ENCODE data around the gene DSG1.

DSG1 gene

DNA sequence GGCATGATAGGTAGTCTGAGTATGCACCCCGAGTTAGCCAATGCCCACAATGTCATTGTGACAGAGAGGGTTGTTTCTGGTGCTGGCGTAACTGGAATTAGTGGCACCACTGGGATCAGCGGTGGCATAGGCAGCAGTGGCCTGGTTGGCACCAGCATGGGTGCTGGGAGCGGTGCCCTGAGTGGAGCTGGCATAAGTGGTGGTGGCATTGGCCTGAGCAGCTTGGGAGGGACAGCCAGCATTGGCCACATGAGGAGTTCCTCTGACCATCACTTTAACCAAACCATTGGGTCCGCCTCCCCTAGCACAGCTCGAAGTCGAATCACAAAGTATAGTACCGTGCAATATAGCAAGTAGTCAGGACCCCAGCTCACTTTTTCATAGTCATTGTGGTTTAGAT, 37.0 kb downstream of the DSG1 start:
- DNase-seq: no peak

DNA sequence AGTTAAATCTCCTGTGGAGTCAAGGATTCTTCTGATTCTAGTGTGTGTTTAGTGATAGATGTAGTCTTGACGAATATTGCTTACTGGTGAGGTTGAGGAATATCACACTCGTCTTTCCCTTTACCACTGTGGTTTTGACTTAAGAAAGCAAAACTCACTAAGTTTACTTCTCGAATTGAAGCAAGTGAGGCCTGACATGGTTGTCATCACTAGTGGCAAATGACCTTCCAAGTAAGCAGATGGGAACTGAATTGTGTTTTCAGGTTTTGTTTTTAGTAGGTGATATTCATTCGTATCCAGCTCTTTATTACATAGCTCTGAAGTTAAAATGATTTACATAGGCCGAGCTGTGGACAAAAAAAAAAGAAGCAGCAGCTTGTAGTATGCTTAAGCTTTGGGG, 38.1 kb downstream of the DSG1 start:
- DNase-seq: no peak

DNA sequence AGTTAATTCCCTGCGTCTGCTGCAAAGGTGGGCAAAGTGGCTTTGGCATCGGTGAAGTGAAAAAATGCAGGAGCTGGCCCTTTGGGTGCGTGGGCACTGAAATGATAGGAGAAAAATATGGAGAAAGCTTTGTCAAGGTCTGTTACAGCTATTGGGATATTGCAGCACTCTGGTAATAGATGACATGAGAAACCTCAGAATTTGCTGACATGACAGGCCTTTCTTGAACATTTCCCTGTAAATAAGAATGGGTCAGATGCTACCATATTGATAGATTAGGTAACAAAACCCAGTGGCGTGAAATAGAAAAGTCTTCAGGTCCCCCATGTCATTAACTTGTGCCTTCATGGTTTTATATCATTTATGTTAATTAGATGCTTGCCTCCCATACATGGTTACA, 46.2 kb downstream of the DSG1 start:
- no peak for DNase-seq

DNA sequence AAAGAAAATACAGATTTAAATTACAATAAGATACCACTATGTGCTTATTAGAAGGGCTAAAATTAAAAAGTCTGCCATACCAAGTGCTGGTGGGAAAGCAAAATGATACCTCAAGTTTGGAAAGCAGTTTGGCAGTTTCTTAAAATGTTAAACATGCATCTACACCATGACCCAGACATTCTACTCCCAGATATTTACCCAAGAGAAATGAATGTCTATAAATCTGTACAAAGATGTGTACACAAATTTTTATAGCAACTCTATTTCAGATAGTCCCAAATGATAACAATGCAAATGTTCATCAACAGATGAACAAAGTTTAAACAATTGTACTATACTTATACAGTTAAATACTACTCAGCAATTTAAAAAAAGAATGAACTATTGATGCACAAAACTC, 51.5 kb downstream of the DSG1 start:
- no peak for DNase-seq

DNA sequence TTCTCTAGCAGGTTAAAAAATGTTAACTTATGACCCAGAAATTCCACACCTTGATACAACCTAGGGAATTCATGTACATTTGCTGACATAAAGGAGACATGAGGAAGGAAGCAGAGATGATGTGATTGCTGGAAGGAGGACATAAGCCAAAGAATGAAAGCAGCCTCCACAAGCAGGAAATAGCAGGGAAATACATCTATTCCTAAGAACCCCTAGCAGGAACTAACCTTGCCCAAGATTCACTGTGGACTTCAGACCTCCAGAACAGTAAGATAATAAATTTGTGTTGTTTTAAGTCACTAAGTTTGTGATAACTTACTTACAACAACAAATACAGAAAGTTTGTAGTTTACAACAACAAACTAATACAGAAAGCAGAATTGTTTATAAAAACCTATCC, 54.0 kb downstream of the DSG1 start:
- DNase-seq: no peak

DNA sequence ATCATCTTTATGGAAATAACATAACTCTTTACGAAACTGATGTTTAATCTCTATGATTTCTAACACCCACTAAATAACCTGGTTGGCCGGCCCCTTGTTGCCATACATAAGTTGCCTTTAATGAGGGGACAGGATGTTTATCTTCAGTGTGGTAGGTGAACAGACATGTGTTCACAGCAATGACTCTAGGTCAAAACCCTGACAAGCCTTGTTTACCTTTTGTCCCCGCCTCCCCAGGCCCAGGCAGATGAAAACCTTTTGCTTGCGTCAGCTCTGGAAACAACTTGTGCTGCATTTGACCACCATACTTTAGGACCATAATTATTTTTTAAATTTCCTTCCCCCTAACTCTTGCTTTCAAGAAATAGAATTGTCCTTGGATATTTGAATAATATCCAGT, 55.7 kb downstream of the DSG1 start:
- DNase-seq: no peak

DNA sequence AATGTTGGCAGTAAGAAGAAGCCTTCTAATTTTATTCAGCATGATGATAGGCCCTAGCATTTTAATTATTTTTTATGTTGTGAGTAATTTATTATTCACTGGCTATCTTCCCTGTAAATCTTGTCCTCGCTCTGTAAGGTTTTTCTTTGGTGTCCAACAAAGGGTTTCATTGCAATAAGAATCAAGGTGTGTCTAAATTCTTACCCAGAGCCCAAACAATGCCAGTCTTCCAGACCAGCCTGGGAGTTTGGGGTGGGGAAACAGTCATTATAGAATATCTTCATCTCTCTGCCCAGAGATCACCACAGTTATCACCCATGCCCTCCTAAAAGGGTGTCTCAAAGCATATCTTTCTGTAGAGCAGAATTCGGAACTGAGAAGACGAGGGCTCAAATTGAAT, 58.5 kb downstream of the DSG1 start, which contains the start of gene DSG4:
Gene DSG4, plus strand, starts transcription at position 301 of the 400 bp plus-strand sequence. CDS start 135 bp downstream, outside the sequence.
- DNase-seq: no peak

DNA sequence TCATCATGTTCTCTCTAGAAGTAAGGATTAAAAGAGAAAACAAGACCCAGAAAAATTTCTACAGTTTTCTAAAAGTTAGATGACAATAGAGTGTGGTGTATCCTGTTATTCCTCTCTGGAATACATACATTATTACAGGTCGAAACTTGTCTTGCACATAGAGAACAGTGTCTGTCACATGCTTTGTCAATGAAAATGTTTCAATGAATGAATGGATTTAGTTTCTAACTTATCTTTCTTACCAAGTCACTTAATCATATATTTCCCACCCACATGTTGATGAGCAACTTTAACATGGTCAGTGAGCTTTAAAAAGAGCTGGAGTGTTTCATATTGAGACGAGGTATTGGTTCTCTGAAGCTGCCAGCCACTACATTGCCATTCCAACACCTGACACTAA, 63.0 kb downstream of the DSG1 start:
- DNase-seq: no peak

DNA sequence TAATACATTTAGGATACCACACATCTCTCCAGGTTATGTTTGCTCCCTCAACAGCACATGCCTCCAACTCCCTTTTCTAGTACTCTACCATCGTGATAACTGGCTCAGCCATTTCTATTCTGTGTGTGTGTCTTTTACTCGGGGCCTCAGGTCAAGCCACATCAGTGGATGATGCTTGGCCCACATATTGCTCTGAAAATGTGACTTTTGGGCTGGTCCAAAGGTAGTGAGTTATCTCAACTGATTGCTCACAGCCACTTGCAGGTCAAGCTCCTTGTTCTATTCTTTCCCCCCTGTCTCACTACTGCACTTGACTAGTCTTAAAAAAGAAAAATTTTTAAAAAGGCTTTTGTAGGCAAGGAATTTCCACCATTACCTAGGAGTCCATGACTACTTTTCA, 64.1 kb downstream of the DSG1 start:
- DNase-seq: no peak

DNA sequence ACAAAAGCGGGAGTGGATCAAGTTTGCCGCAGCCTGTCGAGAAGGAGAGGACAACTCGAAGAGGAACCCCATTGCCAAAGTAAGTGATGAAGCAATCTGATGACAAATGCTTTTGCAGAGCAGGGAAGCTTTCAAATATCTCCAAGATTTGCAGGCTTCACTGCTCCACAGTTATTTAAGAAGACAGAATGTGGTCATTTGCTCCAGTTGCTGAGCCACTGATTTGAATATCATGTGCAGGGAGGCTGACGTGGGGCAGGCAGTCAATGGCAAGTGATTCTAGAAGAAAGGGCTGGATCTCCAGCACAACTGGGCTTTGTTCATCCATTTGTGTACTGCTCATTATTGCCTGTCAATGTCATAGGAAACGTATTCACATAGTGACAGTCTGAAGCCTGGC, 68.8 kb downstream of the DSG1 start:
- no peak for DNase-seq

DNA sequence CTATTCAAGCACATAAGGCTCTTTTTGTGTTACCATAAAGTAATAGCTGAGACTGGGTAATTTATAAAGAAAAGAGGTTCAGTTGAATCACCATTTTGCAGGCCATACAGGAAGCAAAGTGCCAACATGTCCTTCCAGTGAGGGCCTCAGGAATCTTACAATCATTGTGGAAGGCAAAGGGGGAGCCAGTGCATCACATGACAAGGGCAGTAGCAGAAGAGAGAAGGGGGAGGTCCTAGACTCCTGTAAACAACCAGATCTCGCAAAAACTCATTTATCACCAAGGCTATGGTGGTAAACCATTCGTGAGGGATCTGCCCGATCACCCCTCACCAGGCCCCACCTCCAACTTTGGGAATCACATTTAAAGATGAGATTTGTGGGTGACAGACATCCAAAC, 75.3 kb downstream of the DSG1 start:
- DNase-seq: no peak

DNA sequence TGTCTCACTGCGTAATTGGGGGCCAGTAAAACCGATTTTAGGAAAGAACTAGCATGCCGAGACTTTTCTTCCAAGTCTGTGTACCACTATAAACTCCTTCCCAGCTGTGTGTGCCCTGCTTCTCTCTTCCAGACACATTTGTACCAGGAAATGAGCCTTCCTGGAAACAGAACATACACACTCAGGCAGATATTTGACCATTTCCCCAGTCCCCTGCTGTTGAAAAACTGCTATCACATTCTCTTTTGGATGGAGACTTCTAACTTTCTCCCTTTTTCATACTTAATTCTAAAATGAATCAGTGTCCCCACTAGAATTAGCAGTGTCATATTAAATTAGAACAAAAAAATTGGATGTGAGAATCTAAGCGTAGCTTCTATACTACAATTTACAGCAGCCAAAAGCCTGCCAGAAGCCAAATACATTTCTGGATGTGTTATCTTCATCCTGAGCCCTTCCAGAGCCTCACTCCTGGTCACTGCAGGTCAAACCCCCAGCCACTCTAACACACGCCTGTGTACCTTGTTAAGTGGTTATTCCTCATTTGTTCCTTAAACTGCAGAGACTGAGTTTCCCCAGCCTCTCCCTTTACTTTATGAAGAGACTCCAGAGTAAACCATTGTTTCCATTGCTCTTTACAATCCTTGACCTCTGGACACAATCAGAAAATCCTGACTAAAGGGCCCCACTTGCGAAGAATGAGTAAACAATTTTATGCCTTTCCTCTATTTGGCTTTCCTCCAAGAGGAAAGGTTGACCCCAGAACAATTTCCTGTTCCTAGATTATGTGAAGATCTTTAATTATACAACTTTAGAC, 79.0 kb downstream of the DSG1 start:
- DNase-seq: no peak

DNA sequence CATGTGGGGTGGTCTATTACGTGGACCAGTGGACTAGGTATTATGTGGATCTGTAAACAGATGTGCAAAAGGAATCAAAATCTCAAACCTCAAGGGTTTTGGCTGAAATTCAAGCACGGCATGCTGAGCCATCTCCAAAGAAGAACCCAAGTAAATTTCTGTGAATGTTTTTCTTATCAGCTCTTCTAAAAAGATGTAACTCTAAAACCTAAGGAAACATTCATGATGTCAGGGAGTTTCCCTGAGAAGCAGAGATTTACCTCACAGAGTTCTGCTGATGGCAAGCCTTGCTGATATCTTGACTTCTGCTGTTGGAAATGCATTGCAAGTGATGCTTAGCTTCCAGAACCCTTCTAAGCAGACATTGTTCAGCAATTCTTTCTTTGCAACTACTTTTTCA, 80.2 kb downstream of the DSG1 start:
- no peak for DNase-seq

DNA sequence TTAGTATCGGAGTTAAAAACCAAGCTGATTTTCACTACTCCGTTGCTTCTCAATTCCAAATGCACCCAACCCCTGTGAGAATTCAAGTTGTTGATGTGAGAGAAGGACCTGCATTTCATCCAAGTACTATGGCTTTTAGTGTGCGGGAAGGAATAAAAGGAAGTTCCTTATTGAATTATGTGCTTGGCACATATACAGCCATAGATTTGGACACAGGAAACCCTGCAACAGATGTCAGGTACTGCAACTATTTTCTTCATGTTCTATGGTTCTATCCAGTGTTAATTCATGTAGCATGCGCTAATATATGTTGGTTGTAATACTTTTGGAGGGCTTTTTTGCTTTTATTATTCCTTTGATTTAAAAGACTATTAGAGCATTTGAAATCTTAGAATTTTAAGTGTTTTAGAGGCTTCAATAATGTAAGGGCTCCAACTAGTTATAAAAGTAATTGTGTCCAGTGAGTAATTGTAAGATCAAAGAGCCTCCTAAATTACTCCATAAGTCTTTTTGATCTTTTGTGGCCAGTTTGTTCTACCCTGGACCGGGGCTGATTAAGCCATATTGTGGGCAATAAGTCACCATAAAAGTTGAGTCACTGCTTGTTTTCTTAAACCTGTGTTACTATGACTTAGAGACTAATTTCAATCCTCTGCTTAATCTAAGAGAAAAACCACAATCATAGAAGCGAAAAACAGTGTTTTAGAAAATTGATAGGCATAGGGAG, 81.5 kb downstream of the DSG1 start:
- DNase-seq: no peak

DNA sequence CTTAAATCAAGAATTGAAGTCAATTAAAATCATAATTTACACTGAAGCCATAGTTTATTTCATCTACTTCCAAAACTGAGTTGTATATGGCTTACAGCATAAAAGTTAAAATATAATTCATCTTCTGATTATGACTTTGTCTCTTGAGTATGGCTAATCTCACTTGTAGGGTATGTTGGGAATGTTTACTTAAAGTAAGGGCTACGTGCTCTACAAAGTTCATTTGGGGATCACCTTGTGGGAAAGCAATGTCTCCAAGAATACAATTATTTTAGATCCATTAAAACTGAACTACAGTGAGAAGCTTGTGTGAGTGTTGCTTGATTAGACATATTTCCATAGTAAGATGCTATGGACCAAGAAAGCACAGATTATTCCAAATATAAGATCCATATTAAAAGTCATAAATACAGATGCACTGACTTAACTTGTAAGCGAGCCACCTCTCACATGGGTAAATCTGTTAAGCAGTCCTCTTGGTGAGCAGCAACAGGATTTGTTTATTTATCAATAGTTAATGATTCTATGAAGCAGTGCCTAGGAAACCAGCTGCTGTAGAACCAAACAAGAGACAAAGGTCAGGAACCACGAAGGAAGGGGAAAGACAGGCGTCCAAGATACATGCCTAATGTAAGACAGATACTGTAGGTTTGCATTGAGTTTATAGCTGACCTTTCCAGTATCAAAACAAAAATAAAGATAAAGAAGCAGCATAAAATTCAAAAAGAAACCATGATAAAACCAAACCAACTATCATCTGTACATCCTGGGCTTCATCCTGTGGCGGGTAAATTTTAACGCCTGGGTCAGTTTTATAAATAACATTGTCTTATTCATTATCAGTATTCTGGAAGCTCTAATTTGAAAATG, 83.4 kb downstream of the DSG1 start:
- no peak for DNase-seq

DNA sequence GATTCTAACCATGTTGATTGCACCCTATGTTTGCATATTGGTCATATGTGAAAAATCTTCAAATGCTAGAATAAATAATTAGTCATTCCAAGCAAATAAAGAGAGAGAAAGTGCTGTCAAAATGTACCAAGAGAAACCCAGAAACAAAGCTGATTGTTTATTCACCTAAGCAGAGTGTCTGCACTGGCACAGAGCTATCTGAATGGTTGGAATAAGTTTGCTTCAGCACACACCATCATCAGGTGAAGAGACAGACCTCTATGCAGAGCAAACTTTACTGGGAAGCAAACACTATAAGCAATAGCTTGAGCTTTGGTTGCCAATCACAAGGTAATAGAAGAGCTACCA, 84.0 kb downstream of the DSG1 start:
- no peak for DNase-seq

DNA sequence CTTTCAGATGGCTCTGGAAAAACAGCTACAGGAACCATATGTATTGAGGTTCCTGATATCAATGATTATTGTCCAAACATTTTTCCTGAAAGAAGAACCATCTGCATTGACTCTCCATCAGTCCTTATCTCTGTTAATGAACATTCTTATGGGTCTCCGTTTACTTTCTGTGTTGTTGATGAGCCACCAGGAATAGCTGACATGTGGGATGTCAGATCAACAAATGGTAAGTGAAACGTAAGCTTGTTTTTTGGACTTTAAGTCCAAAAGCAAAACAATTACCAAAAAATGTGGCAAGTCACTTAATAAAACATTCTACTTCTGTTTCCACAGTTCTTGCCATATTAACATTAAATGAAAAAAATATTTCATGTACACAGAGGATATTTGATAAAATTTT, 85.4 kb downstream of the DSG1 start:
- no peak for DNase-seq
